GM19468 (cell line): Measurements from ENCODE around the gene ALPL.
"Not testable (repeated sequence)": the region's sequence is repeated elsewhere in the genome, so short reads cannot be mapped to it uniquely, and the experiment has no call there.

ENCODE experiments used
- ATAC-seq: cut with Tn5 transposase; IDR thresholded peaks from one replicate; pipeline ENCODE4 v1.9.1; 2021; ENCODE audit warnings: mild to moderate bottlenecking, moderate library complexity, moderate number of reproducible peaks; ENCODE audit not compliant: unreplicated experiment; ENCODE audit errors: extremely low read depth

Gene ALPL

GRCh38 chr1:21506804-21507203, 2.4 kb upstream of the ALPL start:
- no peak for ATAC-seq

- no peak for ATAC-seq
These were observed 1.5 kb upstream of the ALPL start for GRCh38 chr1:21507511-21508270.

- ATAC-seq: no peak
These were observed 458 bp upstream of the ALPL start for GRCh38 chr1:21508580-21509350.

- no peak for ATAC-seq
These were observed 880 bp downstream of the ALPL start for GRCh38 chr1:21510113-21510493.

GRCh38 chr1:21510885-21511578, 1.8 kb downstream of the ALPL start:
- ATAC-seq: no peak

- no peak for ATAC-seq
These were observed 2.6 kb downstream of the ALPL start for GRCh38 chr1:21511579-21512522.

- ATAC-seq: no peak
These were observed 5.0 kb downstream of the ALPL start for GRCh38 chr1:21514245-21514644.

- no peak for ATAC-seq
These were observed 8.0 kb downstream of the ALPL start for GRCh38 chr1:21517161-21517589.

GRCh38 chr1:21517660-21518480, 8.6 kb downstream of the ALPL start:
- no peak for ATAC-seq

GRCh38 chr1:21518774-21519455, 9.7 kb downstream of the ALPL start:
- no peak for ATAC-seq

- not testable (repeated sequence) for ATAC-seq
These were observed 10.4 kb downstream of the ALPL start for GRCh38 chr1:21519486-21520070.

GRCh38 chr1:21520899-21521716, 11.9 kb downstream of the ALPL start:
- ATAC-seq: no peak

- ATAC-seq: no peak
These were observed 12.5 kb downstream of the ALPL start for GRCh38 chr1:21521717-21522060.

GRCh38 chr1:21522525-21523038, 13.4 kb downstream of the ALPL start:
- ATAC-seq: no peak

GRCh38 chr1:21523297-21523813, 14.1 kb downstream of the ALPL start:
- ATAC-seq: no peak

GRCh38 chr1:21524220-21524619, 15.0 kb downstream of the ALPL start:
- no peak for ATAC-seq
